ENCODE data around the gene SHFL.

The SHFL gene

GRCh38 chr19:10120538-10121189 lies 34.5 kb downstream of the SHFL start:
- Histone ChIP-seq H3K36me3 (ENCODE audit: insufficient read depth, low read length) (peaks cover 29% of the 10 kb centered on the region), H3K4me1 (ENCODE audit: control insufficient read depth, insufficient read depth, low read length) (peaks cover 32% of the 10 kb centered on the region), H3K9me3 (replicated peaks; ENCODE audit: low read length) (no peaks in the 10 kb centered on the region), H3K4me2 (ENCODE audit: low read length) (peak overlapping the region; percentile 69), H3K9ac (ENCODE audit: low read depth, low read length) (peak overlapping the region; percentile 61), H3K4me3 (ENCODE audit: low read length) (peak overlapping the region; percentile 51), H3K27me3 (ENCODE audit: control insufficient read depth, insufficient read depth, low read length) (no peaks in the 10 kb centered on the region)

- H3K36me3 ChIP-seq (ENCODE audit: insufficient read depth, low read length) = peaks cover 19% of the 10 kb centered on the region
- H3K4me1 ChIP-seq (ENCODE audit: control insufficient read depth, insufficient read depth, low read length) = peaks cover 32% of the 10 kb centered on the region
- peak overlapping the region; percentile 58 for H3K9ac ChIP-seq (ENCODE audit: low read depth, low read length)
- H3K4me2 ChIP-seq (ENCODE audit: low read length) = no peak overlapping the region
- H3K27me3 ChIP-seq (ENCODE audit: control insufficient read depth, insufficient read depth, low read length) = no peaks in the 10 kb centered on the region
- H3K4me3 ChIP-seq (ENCODE audit: low read length) = no peak overlapping the region
- no peaks in the 10 kb centered on the region for H3K9me3 ChIP-seq (replicated peaks; ENCODE audit: low read length)
Measured at GRCh38 chr19:10122045-10122444, 35.9 kb downstream of the SHFL start.

DNA sequence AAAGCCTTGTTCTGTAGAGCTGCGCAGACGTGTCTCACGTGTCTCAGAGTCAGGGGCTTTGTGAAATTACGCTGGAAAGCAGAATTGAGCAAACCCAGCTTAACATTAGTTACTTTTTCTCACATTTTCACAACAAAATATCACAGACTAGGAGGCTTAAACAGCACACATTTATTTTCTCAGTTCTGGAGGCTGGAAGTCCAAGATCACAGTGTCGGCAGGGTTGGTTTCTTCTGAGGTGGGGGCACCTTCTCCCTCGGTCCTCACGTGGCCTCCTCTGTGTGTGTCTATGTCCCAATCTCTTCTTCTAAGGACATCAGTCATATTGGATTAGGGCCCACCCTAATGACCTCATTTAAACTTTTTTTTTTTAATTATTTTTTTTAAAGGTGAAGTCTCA lies 38.3 kb downstream of the SHFL start:
- Histone ChIP-seq H3K4me1 (ENCODE audit: control insufficient read depth, insufficient read depth, low read length) (peaks cover 25% of the 10 kb centered on the region), H3K4me3 (ENCODE audit: low read length) (no peak overlapping the region), H3K4me2 (ENCODE audit: low read length) (no peak overlapping the region), H3K9ac (ENCODE audit: low read depth, low read length) (no peak overlapping the region), H3K9me3 (replicated peaks; ENCODE audit: low read length) (no peaks in the 10 kb centered on the region), H3K36me3 (ENCODE audit: insufficient read depth, low read length) (peaks cover 11% of the 10 kb centered on the region), H3K27me3 (ENCODE audit: control insufficient read depth, insufficient read depth, low read length) (no peaks in the 10 kb centered on the region)

DNA sequence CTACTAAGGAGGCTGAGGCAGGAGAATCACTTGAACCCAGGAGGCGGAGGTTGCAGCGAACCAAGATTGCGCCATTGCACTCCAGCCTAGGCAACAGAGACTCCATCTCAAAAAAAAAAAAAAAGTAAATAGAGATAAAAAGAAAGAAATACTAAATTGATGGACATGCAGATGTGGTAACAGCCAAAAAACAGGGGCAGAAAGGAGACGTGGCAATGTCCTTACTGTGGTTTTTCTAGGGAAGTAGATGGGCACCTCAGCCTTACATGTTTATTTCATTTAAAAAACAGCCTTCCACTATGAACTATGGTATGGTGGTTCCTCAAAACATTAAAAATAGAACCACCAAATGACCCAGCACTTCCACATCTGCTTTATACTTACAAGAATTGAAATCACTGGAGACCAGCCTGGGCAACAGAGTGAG lies 40.1 kb downstream of the SHFL start:
- Histone ChIP-seq H3K27me3 (ENCODE audit: control insufficient read depth, insufficient read depth, low read length) (no peaks in the 10 kb centered on the region), H3K4me2 (ENCODE audit: low read length) (no peak overlapping the region), H3K36me3 (ENCODE audit: insufficient read depth, low read length) (peaks cover 11% of the 10 kb centered on the region), H3K4me1 (ENCODE audit: control insufficient read depth, insufficient read depth, low read length) (peaks cover 16% of the 10 kb centered on the region), H3K9me3 (replicated peaks; ENCODE audit: low read length) (no peaks in the 10 kb centered on the region), H3K4me3 (ENCODE audit: low read length) (no peak overlapping the region), H3K9ac (ENCODE audit: low read depth, low read length) (no peak overlapping the region)

- peaks cover 52% of the 10 kb centered on the region for H3K36me3 ChIP-seq (ENCODE audit: insufficient read depth, low read length)
- H3K4me3 ChIP-seq (ENCODE audit: low read length) = no peak overlapping the region
- no peak overlapping the region for H3K9ac ChIP-seq (ENCODE audit: low read depth, low read length)
- H3K27me3 ChIP-seq (ENCODE audit: control insufficient read depth, insufficient read depth, low read length) = no peaks in the 10 kb centered on the region
- H3K4me2 ChIP-seq (ENCODE audit: low read length) = no peak overlapping the region
- peaks cover 12% of the 10 kb centered on the region for H3K4me1 ChIP-seq (ENCODE audit: control insufficient read depth, insufficient read depth, low read length)
- H3K9me3 ChIP-seq (replicated peaks; ENCODE audit: low read length) = no peaks in the 10 kb centered on the region
Measured at GRCh38 chr19:10132905-10133304, 46.8 kb downstream of the SHFL start.

DNA sequence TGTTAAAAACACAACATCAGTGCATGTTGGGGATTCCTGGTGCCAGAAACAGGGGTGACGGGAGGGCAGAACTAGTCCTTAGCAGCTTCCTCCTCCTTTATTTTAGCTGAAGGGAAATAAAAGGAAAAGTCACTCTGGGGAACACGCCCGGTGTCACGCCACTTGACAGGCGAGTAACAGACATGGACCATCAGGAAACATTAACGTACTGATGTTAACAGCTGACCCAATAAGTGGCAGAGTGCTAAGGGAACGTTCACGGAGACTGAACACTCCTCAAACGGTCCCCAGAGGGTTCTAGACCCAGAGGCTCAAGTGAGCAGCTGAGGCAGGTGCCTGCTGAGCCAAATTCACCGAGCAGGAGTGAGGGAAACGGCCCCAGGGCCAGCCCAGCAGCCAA lies 47.5 kb downstream of the SHFL start:
- H3K4me1 ChIP-seq (ENCODE audit: control insufficient read depth, insufficient read depth, low read length) = peaks cover 12% of the 10 kb centered on the region
- no peak overlapping the region for H3K4me3 ChIP-seq (ENCODE audit: low read length)
- H3K27me3 ChIP-seq (ENCODE audit: control insufficient read depth, insufficient read depth, low read length) = no peaks in the 10 kb centered on the region
- no peak overlapping the region for H3K9ac ChIP-seq (ENCODE audit: low read depth, low read length)
- H3K36me3 ChIP-seq (ENCODE audit: insufficient read depth, low read length) = peaks cover 56% of the 10 kb centered on the region
- no peaks in the 10 kb centered on the region for H3K9me3 ChIP-seq (replicated peaks; ENCODE audit: low read length)
- no peak overlapping the region for H3K4me2 ChIP-seq (ENCODE audit: low read length)

DNA sequence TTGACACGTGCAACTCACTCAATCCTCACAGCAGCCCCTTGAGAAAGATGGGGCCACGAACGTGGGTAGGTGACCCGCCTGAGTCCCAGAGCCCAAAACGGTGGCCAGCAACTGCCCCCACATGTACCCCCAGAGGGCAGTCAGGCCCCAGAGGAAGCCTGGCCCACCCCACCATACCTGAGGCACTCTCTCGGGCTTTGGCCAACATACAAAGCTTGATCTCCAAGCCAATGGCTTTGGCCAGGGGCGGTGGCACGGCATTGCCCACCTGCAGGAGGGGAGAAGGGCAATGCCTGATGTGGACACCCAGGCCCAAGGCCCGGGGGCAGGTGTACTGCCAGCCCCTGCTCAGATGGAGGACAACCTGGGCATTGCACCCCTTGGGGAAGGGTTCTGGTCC lies 47.9 kb downstream of the SHFL start:
- H3K4me2 ChIP-seq (ENCODE audit: low read length) = no peak overlapping the region
- H3K4me1 ChIP-seq (ENCODE audit: control insufficient read depth, insufficient read depth, low read length) = peaks cover 12% of the 10 kb centered on the region
- H3K36me3 ChIP-seq (ENCODE audit: insufficient read depth, low read length) = peaks cover 58% of the 10 kb centered on the region
- H3K9ac ChIP-seq (ENCODE audit: low read depth, low read length) = no peak overlapping the region
- no peaks in the 10 kb centered on the region for H3K9me3 ChIP-seq (replicated peaks; ENCODE audit: low read length)
- no peaks in the 10 kb centered on the region for H3K27me3 ChIP-seq (ENCODE audit: control insufficient read depth, insufficient read depth, low read length)
- no peak overlapping the region for H3K4me3 ChIP-seq (ENCODE audit: low read length)

GRCh38 chr19:10135551-10136334 lies 49.6 kb downstream of the SHFL start:
- no peaks in the 10 kb centered on the region for H3K9me3 ChIP-seq (replicated peaks; ENCODE audit: low read length)
- no peak overlapping the region for H3K4me2 ChIP-seq (ENCODE audit: low read length)
- H3K9ac ChIP-seq (ENCODE audit: low read depth, low read length) = no peak overlapping the region
- H3K4me3 ChIP-seq (ENCODE audit: low read length) = no peak overlapping the region
- H3K4me1 ChIP-seq (ENCODE audit: control insufficient read depth, insufficient read depth, low read length) = peaks cover 12% of the 10 kb centered on the region
- no peaks in the 10 kb centered on the region for H3K27me3 ChIP-seq (ENCODE audit: control insufficient read depth, insufficient read depth, low read length)
- H3K36me3 ChIP-seq (ENCODE audit: insufficient read depth, low read length) = peaks cover 72% of the 10 kb centered on the region

GRCh38 chr19:10136936-10137335 lies 50.8 kb downstream of the SHFL start:
- no peak overlapping the region for H3K9ac ChIP-seq (ENCODE audit: low read depth, low read length)
- H3K4me2 ChIP-seq (ENCODE audit: low read length) = no peak overlapping the region
- H3K36me3 ChIP-seq (ENCODE audit: insufficient read depth, low read length) = peaks cover 83% of the 10 kb centered on the region
- peaks cover 2% of the 10 kb centered on the region for H3K4me1 ChIP-seq (ENCODE audit: control insufficient read depth, insufficient read depth, low read length)
- no peaks in the 10 kb centered on the region for H3K27me3 ChIP-seq (ENCODE audit: control insufficient read depth, insufficient read depth, low read length)
- no peaks in the 10 kb centered on the region for H3K9me3 ChIP-seq (replicated peaks; ENCODE audit: low read length)
- H3K4me3 ChIP-seq (ENCODE audit: low read length) = no peak overlapping the region

GRCh38 chr19:10137751-10138682 lies 51.9 kb downstream of the SHFL start:
- no peaks in the 10 kb centered on the region for H3K9me3 ChIP-seq (replicated peaks; ENCODE audit: low read length)
- no peak overlapping the region for H3K4me3 ChIP-seq (ENCODE audit: low read length)
- H3K4me2 ChIP-seq (ENCODE audit: low read length) = no peak overlapping the region
- no peak overlapping the region for H3K9ac ChIP-seq (ENCODE audit: low read depth, low read length)
- no peaks in the 10 kb centered on the region for H3K4me1 ChIP-seq (ENCODE audit: control insufficient read depth, insufficient read depth, low read length)
- H3K36me3 ChIP-seq (ENCODE audit: insufficient read depth, low read length) = peaks cover 86% of the 10 kb centered on the region
- no peaks in the 10 kb centered on the region for H3K27me3 ChIP-seq (ENCODE audit: control insufficient read depth, insufficient read depth, low read length)

Measured in skeletal muscle satellite cell (primary cell).